HG03432 (cell line): Measurements from ENCODE around the gene KCTD17.

Experiments used
- ATAC-seq: cut with Tn5 transposase; IDR thresholded peaks from one replicate; pipeline ENCODE4 v1.9.1; 2021; ENCODE audit warnings: mild to moderate bottlenecking, moderate library complexity; ENCODE audit not compliant: unreplicated experiment

The KCTD17 gene

DNA sequence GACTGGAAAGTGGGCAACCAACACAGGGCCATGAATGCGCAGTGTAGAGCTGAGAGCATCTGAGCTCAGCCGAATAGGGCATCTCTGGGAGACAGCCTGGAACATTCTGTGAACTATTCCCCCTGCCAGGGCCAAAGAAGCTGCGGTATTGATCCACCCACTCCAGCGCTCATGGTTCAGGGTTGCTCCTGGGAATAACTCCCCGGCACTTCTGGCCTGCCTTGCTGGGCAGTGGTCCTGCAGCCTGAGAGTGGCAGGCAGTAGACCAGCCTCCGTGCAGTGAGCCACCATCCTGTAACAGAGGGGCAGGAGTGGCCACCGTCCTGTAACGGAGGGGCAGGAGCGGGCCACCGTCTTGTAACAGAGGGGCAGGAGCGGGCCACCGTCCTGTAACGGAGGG, 45.8 kb downstream of the KCTD17 start:
- no peak for ATAC-seq

DNA sequence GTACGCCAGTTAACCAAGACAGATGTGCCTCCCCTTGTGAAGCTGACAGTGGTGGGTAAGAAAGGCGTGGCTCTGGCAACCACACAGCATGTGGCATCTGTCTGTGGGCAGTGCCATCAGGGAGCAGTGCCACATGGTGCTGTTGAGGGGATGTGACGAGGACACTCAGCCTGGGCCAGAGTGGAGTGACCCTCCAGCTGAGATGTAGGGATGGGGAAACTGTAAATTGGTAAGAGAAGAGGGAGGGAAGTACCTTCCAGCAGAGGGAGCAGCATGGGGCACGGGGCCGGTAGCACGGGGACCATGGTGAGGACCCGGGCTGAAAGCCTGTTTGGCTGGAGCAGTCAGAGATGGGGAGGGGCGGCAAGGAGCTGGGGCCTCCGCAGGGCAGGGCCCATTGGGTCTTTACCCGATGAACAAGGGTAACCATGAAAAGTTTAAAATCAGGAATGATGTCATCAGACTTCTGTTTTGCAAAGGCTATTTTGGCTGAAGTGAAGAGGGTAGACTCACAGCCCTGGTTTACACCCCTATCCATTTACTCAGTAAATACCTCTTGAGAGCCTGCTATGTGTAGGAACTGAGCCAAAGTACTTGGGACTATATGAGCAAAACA, 47.5 kb downstream of the KCTD17 start:
- ATAC-seq, result no peak

DNA sequence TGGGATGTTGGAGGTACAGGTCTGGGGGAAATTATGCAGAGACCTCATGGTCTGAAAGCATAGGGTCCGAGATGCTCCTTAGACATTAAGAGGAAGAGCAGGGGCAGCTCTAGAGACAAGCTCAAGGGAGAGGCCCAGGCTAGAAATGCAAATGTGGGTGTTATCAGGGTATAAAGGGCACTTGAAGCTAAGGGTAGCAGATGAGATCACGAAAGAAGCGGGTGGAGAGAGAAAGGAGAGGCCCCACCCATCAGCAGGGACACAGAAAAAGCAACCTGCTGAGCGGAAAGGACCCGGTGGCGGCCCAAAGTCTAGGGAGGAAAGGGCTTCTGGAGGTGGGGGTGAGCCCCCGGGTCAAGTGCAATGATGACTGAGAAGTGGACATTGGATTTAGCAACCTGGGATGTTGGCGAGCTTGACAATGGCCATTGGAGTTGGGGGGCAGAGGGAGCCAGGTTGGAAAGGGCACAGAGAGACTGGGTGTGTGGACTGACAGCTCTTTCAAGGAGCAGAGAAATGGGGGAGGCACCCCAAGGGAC, 49.1 kb downstream of the KCTD17 start:
- no peak for ATAC-seq

DNA sequence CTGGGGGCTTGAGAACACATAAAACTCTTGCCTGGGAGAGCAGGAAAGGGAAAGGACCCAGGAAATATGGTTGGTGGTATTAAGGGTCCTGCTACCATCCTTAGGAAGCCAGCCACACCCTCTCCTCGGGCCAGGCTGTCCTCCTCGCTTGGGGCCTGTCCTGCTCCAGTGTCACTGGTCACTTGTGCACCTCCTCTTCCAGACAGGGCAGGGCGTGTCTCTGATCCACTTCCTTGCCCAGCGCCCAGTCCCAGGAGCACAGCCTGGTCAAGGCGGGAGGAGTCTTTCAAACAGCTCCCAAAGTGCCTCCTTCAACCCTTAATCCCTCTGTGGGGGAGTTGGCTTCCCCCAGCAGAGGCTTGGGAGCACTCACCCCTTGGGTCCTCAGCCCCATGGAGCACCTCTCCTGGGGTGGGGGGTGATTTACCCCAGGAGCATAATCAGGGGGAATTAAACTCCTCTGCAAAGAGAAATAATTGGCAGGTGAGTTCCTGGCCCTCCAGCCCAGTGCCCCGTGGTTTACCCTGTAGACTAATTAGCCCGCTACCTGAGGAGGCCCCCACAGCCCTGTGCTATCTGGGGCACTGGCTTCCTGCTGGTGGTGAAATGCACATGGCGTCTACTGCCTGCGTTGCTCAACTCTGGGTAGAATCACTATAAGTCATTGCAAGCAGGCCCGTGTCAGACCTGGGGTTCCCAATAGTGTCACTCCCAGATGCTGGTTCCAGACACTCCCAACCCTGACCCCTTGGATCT, 49.9 kb downstream of the KCTD17 start:
- ATAC-seq, result no peak

DNA sequence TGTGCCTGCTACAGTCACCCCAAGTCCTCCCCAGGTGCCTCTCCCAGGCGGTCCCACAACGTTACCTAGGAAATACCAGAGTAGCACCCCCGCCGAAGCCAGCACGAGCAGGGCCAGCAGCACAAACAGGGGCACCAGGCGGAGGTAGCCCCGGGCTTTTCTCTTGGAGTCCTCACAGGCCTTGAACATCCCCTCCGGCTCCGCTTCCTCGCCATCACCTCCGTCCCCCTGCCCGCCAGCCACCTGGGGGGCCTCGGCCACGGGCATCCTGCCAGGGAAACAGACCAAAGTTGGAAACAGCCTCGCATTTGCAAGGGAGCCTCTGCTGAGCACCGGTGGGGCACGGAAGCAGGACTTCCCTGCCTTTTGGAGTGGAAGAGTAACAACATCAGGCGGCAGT, 51.6 kb downstream of the KCTD17 start:
- ATAC-seq, result no peak

DNA sequence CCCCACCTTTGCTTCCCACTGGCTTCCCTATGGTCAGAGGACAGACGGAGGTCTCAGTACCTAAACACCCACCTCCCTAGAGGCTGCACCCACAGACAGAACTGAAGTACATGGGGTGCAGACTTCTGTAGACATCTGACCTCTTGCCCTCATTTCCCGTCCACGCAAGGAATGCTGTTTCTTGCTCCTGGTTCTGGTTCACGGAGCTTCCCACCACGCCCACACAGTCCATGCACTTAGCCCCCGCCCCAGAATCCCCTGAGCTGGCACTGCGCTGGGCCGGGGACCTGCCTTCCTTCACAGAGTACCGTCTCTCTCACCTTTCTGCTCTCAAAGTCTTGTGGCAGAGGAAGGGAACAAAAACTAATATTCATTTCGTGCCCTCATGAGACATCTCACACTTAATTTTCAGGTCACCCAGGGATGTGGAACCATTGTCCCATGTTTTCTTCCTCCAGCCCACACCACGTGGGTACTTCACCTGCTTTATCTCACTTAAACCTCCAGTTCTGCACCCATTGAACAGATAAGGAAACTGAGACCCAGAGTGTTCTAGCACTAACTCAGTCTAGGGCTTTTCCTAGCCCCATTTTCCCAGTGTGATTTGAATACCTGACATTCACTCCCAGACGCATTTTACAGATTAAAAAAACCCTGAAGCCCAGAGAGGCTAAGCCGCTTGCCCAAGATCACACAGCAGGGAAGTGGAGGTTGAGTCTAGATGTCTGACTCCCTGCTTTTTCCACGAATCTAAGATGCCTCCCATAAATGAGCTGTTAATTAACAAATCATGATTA, 52.3 kb downstream of the KCTD17 start:
- no peak for ATAC-seq

DNA sequence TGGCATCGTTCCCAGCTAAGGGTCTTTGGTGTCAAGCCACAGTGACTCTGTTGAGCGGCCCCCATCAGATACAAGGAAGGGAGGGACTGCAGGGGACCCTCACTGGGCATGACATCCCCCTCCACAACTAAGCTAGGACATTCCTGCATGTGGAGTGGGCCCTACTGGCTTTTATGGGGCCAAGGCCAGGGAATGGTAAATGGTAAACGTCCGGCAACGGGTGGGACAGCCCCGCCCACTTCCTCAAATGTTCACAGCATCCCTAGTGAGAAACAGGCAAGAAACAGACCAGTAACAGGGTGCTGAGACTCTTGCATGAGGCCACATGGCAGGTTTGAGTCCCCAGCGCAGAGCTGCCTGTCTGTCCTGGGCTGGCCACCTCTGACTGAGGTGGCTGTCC, 53.6 kb downstream of the KCTD17 start:
- no peak for ATAC-seq

DNA sequence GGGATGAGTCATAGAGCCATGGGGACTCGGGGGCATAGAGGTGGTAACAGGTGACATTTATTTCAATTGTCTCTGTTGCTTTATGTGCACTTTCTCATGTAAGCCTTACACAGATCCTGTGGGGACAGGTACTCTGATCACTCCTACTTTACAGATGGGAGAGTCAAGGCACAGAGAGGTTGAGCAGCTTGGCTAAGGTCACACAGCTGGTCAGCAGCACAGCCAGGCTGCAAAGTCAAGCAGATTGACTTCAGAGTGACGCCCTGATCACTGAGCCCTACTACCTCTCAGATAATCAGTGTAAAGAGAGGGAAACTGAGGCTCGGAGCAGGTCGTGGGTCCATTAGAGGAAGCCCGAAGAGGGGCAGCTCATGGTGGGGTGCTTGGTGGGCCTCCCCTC, 54.4 kb downstream of the KCTD17 start:
- no peak for ATAC-seq

DNA sequence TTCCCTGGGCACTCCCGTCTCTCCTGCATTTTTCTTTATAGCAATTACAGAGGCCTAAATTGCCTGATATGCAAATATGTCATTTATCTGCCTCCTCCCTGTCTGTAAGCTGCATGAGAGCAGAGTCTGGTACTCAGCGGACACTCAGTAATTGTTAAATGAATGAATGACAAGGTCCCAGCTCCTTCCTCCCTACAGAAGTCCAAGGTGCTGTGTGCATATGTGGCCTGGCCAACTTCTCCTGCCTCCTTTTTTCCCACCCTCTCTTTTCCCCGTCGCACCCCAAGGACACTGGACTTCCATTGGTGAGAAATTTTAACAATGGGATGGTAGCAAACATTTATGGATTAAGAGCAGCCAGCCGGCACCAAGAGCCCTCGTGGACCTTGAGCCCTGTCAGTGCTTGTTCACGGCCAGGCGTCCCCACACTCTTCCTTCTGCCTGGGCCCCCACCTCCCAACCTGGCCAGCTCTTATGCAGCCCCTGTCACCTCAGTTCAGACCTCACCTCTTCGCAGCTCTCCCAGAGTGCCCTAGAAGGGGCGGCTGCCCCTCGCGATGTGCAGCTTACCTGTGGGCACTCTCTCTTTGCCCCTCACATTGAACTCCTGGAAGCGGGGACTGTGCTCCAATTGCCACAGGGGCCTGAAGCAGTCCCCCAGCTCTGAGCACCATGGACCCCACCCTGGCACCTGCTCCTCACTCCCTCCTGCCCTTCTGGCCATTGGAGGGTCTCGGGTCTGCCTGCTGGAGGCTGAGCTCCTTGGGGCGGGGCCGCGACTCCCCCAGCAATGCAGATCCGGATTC, 56.5 kb downstream of the KCTD17 start:
- no peak for ATAC-seq

DNA sequence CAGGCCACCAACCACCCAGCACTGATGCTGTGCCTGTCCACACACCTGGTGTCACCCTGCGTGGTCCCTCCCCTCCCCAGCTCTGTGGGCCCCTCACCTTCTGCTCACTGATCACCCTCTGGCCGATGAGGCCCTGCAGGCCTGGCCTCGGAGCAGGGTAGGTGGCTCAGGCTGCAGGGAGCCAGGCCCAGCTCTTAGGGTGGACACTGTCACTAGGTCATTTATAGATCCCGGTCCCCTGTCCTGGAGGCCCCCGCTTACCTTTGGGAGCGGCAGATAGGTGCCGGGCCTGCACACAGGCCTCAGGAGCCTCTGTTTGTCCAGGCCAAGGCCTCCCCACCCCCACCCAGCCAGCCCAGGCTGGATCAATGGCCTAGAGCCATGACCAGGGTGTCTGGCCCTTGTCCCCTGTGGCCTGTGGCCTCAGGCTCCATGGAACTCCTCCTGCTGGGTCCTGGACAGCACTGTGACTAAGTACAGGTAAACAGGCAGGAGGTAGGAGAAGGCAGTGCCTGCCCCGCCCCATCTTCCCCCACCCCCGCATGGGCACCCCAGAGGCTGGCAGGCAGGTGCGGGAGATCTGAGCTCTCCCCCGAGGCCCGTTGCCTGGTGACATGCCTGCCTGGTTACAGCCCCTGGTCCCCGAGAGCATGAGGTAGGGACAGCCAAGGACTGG, 57.8 kb downstream of the KCTD17 start, which contains the start of gene TMPRSS6:
Gene TMPRSS6, minus strand, starts transcription at position 472 of the 676 bp plus-strand sequence. CDS start 6,296 bp downstream, outside the sequence.
- ATAC-seq, result no peak

DNA sequence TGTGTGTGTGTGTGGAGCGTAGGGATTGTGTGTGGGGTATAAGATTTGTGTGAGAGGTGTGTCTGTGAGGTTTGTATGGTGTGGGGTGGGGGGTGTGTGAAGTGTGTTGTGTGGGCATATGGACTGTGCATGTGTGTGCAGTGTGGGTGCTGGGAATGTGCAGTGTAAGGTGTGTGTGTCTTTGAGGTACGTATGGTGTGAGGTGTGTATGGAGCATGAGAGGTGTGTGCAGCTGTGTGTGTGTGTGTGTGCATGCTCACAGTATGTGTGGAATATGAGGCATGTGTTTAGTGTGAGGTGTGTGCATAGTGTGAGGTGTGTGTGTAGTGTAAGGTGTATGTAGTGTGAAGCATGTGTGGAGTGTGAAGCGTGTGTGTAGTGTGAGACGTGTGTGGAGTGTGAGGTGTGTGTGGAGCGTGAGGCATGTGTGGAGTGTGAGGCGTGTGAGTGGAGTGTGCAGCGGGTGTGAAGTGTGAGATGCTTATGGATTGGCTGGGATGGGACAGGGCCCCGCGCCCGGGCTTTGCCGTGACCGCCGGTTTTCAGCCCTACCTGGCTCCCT, 59.7 kb downstream of the KCTD17 start:
- ATAC-seq, result no peak

DNA sequence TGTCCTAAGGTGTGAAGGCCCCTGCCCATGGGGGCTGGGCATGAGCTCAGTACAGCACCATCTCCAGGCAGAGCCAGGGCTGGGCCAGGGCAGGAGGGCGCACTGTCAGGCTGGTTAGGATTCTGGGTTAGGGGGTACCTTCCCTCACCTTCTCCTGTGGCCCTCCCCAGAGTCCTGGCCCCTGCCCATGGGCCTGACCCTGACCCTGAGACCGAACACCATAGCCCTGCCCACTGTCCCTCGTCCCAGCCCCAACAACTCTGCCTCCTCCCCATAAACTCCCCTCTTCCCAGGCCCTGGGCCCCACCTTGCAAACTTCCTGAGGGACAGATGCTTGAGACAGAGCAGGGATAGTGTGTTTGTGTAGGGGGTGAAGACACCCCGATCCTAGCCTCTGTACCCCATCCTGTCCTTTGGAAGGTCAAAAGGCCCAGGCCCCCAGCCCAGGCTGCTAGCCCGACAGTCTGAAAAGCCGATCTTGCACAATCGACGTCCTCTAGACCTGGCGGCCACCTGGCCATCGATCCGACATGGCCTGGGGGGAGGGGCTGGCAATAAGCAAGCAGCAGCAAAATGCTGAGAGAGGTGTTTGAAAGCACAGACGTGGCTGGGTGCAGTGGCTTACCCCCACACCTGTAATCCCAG, 60.7 kb downstream of the KCTD17 start:
- ATAC-seq, result no peak
